T-cell (primary cell): Measurements from ENCODE around the gene ARHGEF17. TPM values are rescaled to one million over a fixed set of nuclear protein-coding genes. Genes with fewer than 3 reads are reported as not detected.

Source experiments
- ATAC-seq, 4 experiments: fragments of 200-7000 bp in 3 of 4; fragments of 150-1000 bp in 1 of 4; cut with Tn5 transposase; replicated peaks in 1 of 4; 1 replicate in 3 of 4; 2 replicates in 1 of 4; pipeline ENCODE4 v1.10.0; 2021; ENCODE audit warnings: moderate library complexity in 3 of 4, mild to moderate bottlenecking in 2 of 4, moderate number of reproducible peaks in 1 of 4
- CTCF ChIA-PET, 2 donors: fragments of 300-600 bp; sonication (Branson Sonifier 250); formaldehyde crosslinking; loops; one replicate each; lab custom pipeline; 2022; ENCODE audit warnings: antibody characterized with exemption in 2 of 2; lab: Charles Lee
- POLR2A ChIA-PET, 2 donors: fragments of 300-600 bp; sonication (Branson Sonifier 250); formaldehyde crosslinking; loops; one replicate each; lab custom pipeline; 2022; ENCODE audit warnings: antibody characterized with exemption in 2 of 2; lab: Charles Lee
- DNase-seq, 35 experiments: peaks; one replicate each; pipeline versions ENCODE4 v3.0.0 to v3.0.0-alpha.2; 2013 to 2023
- H3K27ac ChIP-seq: one replicate; pipeline ENCODE4 v1.5.1; 2013; ENCODE audit warnings: low read length
- H3K27me3 ChIP-seq, 2 experiments: replicated peaks in 1 of 2; 1 replicate in 1 of 2; 2 replicates in 1 of 2; pipeline versions ENCODE4 v1.6.1 to v1.7.0; 2013; ENCODE audit warnings: low read length in 1 of 2, mixed read lengths in 1 of 2; ENCODE audit not compliant: control insufficient read depth in 2 of 2, insufficient read depth in 2 of 2; ENCODE audit errors: extremely low read depth in 1 of 2
- H3K36me3 ChIP-seq, 2 donors: 1 replicate in 1 of 2; 2 replicates in 1 of 2; pipeline versions ENCODE4 v1.6.1 to v1.7.0; 2013; ENCODE audit warnings: low read length in 1 of 2; ENCODE audit not compliant: control insufficient read depth in 2 of 2, insufficient read depth in 1 of 2; ENCODE audit errors: extremely low read depth in 1 of 2
- H3K4me1 ChIP-seq, 2 experiments: 1 replicate in 1 of 2; 2 replicates in 1 of 2; pipeline versions ENCODE4 v1.6.1 to v1.7.0; 2013; ENCODE audit warnings: low read length in 2 of 2, mixed read lengths in 1 of 2; ENCODE audit not compliant: insufficient read depth in 2 of 2, control insufficient read depth in 1 of 2; ENCODE audit errors: extremely low read depth in 1 of 2
- H3K4me3 ChIP-seq, 2 donors: 1 replicate in 1 of 2; 2 replicates in 1 of 2; pipeline versions ENCODE4 v1.5.1 to v1.7.0; 2013; ENCODE audit warnings: mild to moderate bottlenecking in 2 of 2, low read length in 1 of 2, moderate library complexity in 1 of 2; ENCODE audit not compliant: control insufficient read depth in 1 of 2; ENCODE audit errors: extremely low read depth in 1 of 2
- H3K9me3 ChIP-seq: 2 replicates; pipeline ENCODE4 v1.7.0; 2013
- H3K27ac Mint-ChIP-seq, 2 donors: one replicate each; pipeline ENCODE4 v1.8.0; 2020 to 2021; ENCODE audit warnings: mild to moderate bottlenecking in 2 of 2, mixed read lengths in 2 of 2
- H3K27me3 Mint-ChIP-seq, 2 donors: one replicate each; pipeline ENCODE4 v1.8.0; 2021 to 2022; ENCODE audit warnings: mixed read lengths in 2 of 2
- H3K36me3 Mint-ChIP-seq: one replicate; pipeline ENCODE4 v1.8.0; 2021; ENCODE audit warnings: mixed read lengths
- H3K4me1 Mint-ChIP-seq, 3 donors: one replicate each; pipeline ENCODE4 v1.8.0; 2020 to 2022; ENCODE audit warnings: mixed read lengths in 3 of 3, mild to moderate bottlenecking in 1 of 3
- H3K4me3 Mint-ChIP-seq, 3 donors: one replicate each; pipeline ENCODE4 v1.8.0; 2020 to 2022; ENCODE audit warnings: mild to moderate bottlenecking in 3 of 3, mixed read lengths in 3 of 3, moderate library complexity in 3 of 3
- H3K9me3 Mint-ChIP-seq, 3 donors: one replicate each; pipeline ENCODE4 v1.8.0; 2020 to 2022; ENCODE audit warnings: mixed read lengths in 3 of 3
- WGBS: methylation state at CpG from one replicate; pipeline ENCODE4 v1.1.5; 2013; ENCODE audit warnings: missing lambda C conversion rate; ENCODE audit not compliant: insufficient coverage; 5-methylcytosine and 5-hydroxymethylcytosine counted together
- total RNA-seq, 35 experiments: library from RNA in 6 of 35; stranded (reverse) in 6 of 35; fragments of 120-200 nt in 1 of 35; gene quantifications; one replicate each; pipeline versions ENCODE4 v1.2.1 to v1.2.4 and lab custom pipeline; 2013 to 2026

The ARHGEF17 gene
- total RNA-seq, 5 donors from 2014 or later (not counting 1 experiment from before 2014, with no cell fraction given): 0.23 to 1.0 (median 0.49) TPM

GRCh38 chr11:73295996-73296318 lies 12.1 kb upstream of the ARHGEF17 start:
- Mint-ChIP-seq H3K27me3 (peaks cover 21 to 23% of the 10 kb centered on the region in 2 donors), H3K27ac (no peak overlapping the region), H3K4me1 (peaks cover 0 to 3% (median 0%) of the 10 kb centered on the region in 3 donors), H3K9me3 (no peaks in the 10 kb centered on the region), H3K4me3 (no peak overlapping the region), H3K36me3 (no peaks in the 10 kb centered on the region)
- no peak overlapping the region for H3K4me3 ChIP-seq
- CTCF ChIA-PET: interaction anchor here in 1 of 2 donors (1.6 kb wide), 1 partner anchor 40 kb away, joined by 10 read pairs; no protein-coding TSS in a partner anchor
- peaks cover 0 to 41% of the 10 kb centered on the region in 2 experiments for H3K27me3 ChIP-seq
- POLR2A ChIA-PET: no interaction called here
- no peak overlapping the region for H3K27ac ChIP-seq
- no CpG with 5 or more reads among the region's 3 CpGs for WGBS
- no peaks in the 10 kb centered on the region for H3K36me3 ChIP-seq
- no peak for DNase-seq
- no peaks in the 10 kb centered on the region for H3K4me1 ChIP-seq
- ATAC-seq: no peak
- H3K9me3 ChIP-seq: no peaks in the 10 kb centered on the region

DNA sequence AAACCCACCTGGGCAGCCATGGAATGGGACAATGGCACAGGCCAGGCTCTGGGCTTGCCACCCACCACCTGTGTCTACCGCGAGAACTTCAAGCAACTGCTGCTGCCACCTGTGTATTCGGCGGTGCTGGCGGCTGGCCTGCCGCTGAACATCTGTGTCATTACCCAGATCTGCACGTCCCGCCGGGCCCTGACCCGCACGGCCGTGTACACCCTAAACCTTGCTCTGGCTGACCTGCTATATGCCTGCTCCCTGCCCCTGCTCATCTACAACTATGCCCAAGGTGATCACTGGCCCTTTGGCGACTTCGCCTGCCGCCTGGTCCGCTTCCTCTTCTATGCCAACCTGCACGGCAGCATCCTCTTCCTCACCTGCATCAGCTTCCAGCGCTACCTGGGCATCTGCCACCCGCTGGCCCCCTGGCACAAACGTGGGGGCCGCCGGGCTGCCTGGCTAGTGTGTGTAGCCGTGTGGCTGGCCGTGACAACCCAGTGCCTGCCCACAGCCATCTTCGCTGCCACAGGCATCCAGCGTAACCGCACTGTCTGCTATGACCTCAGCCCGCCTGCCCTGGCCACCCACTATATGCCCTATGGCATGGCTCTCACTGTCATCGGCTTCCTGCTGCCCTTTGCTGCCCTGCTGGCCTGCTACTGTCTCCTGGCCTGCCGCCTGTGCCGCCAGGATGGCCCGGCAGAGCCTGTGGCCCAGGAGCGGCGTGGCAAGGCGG lies 11.4 kb upstream of the ARHGEF17 start:
- no peaks in the 10 kb centered on the region for H3K9me3 ChIP-seq
- H3K36me3 ChIP-seq: no peaks in the 10 kb centered on the region
- Mint-ChIP-seq H3K27me3 (peaks cover 21 to 23% of the 10 kb centered on the region in 2 donors), H3K27ac (no peak overlapping the region), H3K4me1 (peaks cover 0 to 3% (median 0%) of the 10 kb centered on the region in 3 donors), H3K4me3 (no peak overlapping the region), H3K9me3 (no peaks in the 10 kb centered on the region), H3K36me3 (no peaks in the 10 kb centered on the region)
- H3K4me1 ChIP-seq: no peaks in the 10 kb centered on the region
- DNase-seq (no peak), ATAC-seq (no peak)
- POLR2A ChIA-PET: no interaction called here
- no peak overlapping the region for H3K27ac ChIP-seq
- WGBS: 88% methylated on average over 34 of the region's 35 CpGs
- no peak overlapping the region for H3K4me3 ChIP-seq
- H3K27me3 ChIP-seq: peaks cover 0 to 48% of the 10 kb centered on the region in 2 experiments
- CTCF ChIA-PET: interaction anchor here in 1 of 2 donors (1.2 kb wide), 1 partner anchor 39 kb away, joined by 3 read pairs; no protein-coding TSS in a partner anchor

GRCh38 chr11:73297231-73297590 lies 10.9 kb upstream of the ARHGEF17 start:
- POLR2A ChIA-PET: no interaction called here
- H3K27me3 ChIP-seq: peaks cover 0 to 53% of the 10 kb centered on the region in 2 experiments
- CTCF ChIA-PET: interaction anchor here in 1 of 2 donors (1.2 kb wide), 1 partner anchor 38 kb away, joined by 3 read pairs; no protein-coding TSS in a partner anchor
- WGBS: 91% methylated on average over 12 of the region's 18 CpGs
- H3K36me3 ChIP-seq: no peaks in the 10 kb centered on the region
- no peak overlapping the region for H3K4me3 ChIP-seq
- Mint-ChIP-seq H3K4me3 (no peak overlapping the region), H3K27me3 (peaks cover 23 to 27% of the 10 kb centered on the region in 2 donors), H3K4me1 (peaks cover 0 to 3% (median 0%) of the 10 kb centered on the region in 3 donors), H3K36me3 (no peaks in the 10 kb centered on the region), H3K27ac (no peak overlapping the region), H3K9me3 (no peaks in the 10 kb centered on the region)
- no peak for ATAC-seq
- no peak overlapping the region for H3K27ac ChIP-seq
- H3K4me1 ChIP-seq: no peaks in the 10 kb centered on the region
- DNase-seq: no peak
- H3K9me3 ChIP-seq: no peaks in the 10 kb centered on the region

- no peaks in the 10 kb centered on the region for H3K9me3 Mint-ChIP-seq
- no peak overlapping the region for H3K4me3 ChIP-seq
These were observed 10.4 kb upstream of the ARHGEF17 start for GRCh38 chr11:73297702-73298101.

DNA sequence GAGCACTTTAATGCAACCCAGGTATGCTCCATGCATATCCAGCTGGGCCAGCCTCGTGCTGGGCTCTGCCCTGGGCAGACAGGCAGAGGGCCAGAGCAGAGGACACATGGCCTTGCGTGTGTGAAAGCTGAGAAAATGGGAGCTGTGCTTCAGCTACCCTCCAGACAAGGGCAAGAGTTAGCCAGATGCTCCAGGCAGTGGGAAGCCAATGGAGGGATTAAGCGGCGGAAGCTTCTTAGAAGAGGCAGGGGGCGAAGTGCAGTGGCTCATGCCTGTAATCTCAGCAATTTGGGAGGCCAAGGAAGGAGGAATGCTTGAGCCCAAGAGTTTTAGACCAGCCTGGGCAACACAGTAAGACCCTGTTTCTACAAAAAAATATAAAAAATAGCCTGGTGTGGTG lies 9.8 kb upstream of the ARHGEF17 start:
- WGBS: 78% methylated on average over 5 of the region's 5 CpGs
- Histone ChIP-seq H3K4me3 (no peak overlapping the region), H3K9me3 (no peaks in the 10 kb centered on the region), H3K4me1 (no peaks in the 10 kb centered on the region), H3K27me3 (peaks cover 0 to 59% of the 10 kb centered on the region in 2 experiments), H3K36me3 (no peaks in the 10 kb centered on the region), H3K27ac (no peak overlapping the region)
- DNase-seq (no peak), ATAC-seq (no peak)
- CTCF ChIA-PET: interaction anchor here in 1 of 2 donors (0.6 kb wide), 1 partner anchor 111 kb away, joined by 3 read pairs; no protein-coding TSS in a partner anchor
- H3K4me3 Mint-ChIP-seq: no peak overlapping the region
- H3K36me3 Mint-ChIP-seq: no peaks in the 10 kb centered on the region
- POLR2A ChIA-PET: no interaction called here
- H3K4me1 Mint-ChIP-seq: peaks cover 0 to 3% (median 0%) of the 10 kb centered on the region in 3 donors
- peaks cover 24 to 31% of the 10 kb centered on the region in 2 donors for H3K27me3 Mint-ChIP-seq
- H3K27ac Mint-ChIP-seq: no peak overlapping the region
- H3K9me3 Mint-ChIP-seq: no peaks in the 10 kb centered on the region

More at GRCh38 chr11:73297702-73298101, 10.4 kb upstream of the ARHGEF17 start:
- Histone ChIP-seq H3K9me3 (no peaks in the 10 kb centered on the region), H3K27ac (no peak overlapping the region), H3K36me3 (no peaks in the 10 kb centered on the region), H3K4me1 (no peaks in the 10 kb centered on the region), H3K27me3 (peaks cover 0 to 57% of the 10 kb centered on the region in 2 experiments)
- H3K4me1 Mint-ChIP-seq: peaks cover 0 to 3% (median 0%) of the 10 kb centered on the region in 3 donors
- no peak for ATAC-seq
- H3K4me3 Mint-ChIP-seq: no peak overlapping the region
- DNase-seq: no peak
- CTCF ChIA-PET: interaction anchor here in 1 of 2 donors (0.6 to 1.2 kb wide), 2 partner anchors 38 to 111 kb away, joined by 3 read pairs; no protein-coding TSS in a partner anchor
- H3K27me3 Mint-ChIP-seq: peaks cover 28% of the 10 kb centered on the region in 2 donors
- WGBS: 70% methylated on average over 3 of the region's 3 CpGs
- H3K27ac Mint-ChIP-seq: no peak overlapping the region
- no peaks in the 10 kb centered on the region for H3K36me3 Mint-ChIP-seq
- POLR2A ChIA-PET: no interaction called here

DNA sequence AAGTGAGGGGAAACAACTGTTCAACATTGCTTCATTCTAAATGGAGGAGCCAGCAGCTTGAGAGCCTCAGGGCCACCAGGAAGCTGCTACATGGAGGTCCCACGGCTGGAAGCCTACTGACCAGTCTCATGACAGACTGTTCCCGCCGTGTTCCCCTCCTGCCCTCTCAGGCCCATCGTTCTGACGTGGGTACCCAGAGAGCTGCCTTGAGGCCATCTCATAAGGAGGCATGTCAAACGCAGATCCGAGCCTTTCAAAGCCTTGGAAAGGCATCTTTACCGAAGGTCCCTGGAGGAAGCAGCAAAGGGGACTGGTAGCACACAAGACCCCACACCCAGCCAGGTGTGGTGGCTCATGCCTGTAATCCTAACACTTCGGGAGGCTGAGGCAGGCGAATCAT lies 8.3 kb upstream of the ARHGEF17 start:
- H3K27ac Mint-ChIP-seq: no peak overlapping the region
- POLR2A ChIA-PET: no interaction called here
- no peaks in the 10 kb centered on the region for H3K36me3 ChIP-seq

More for the DNA sequence above, 8.3 kb upstream of the ARHGEF17 start:
- Mint-ChIP-seq H3K4me3 (no peak overlapping the region), H3K36me3 (no peaks in the 10 kb centered on the region), H3K9me3 (no peaks in the 10 kb centered on the region), H3K27me3 (peaks cover 27 to 34% of the 10 kb centered on the region in 2 donors), H3K4me1 (peaks cover 0 to 3% (median 0%) of the 10 kb centered on the region in 3 donors)
- ATAC-seq: no peak
- 85% methylated on average over 5 of the region's 10 CpGs for WGBS
- Histone ChIP-seq H3K27me3 (peaks cover 0 to 58% of the 10 kb centered on the region in 2 experiments), H3K27ac (no peak overlapping the region), H3K9me3 (no peaks in the 10 kb centered on the region), H3K4me1 (no peaks in the 10 kb centered on the region), H3K4me3 (no peak overlapping the region)
- no peak for DNase-seq
- CTCF ChIA-PET: no interaction called here
